GM12878 (cell line): ENCODE measurements around the gene EPB41L1. TPM values are rescaled to one million over a fixed set of nuclear protein-coding genes. Genes with fewer than 3 reads are reported as not detected.
"Not testable (repeated sequence)": the region's sequence is repeated elsewhere in the genome, so short reads cannot be mapped to it uniquely, and the experiment has no call there.

Experiments
- ATAC-seq: fragments of 200-7000 bp; cut with Tn5 transposase; 3 replicates; pipeline ENCODE4 v1.9.1; 2020; ENCODE audit warnings: mild to moderate bottlenecking, moderate library complexity
- BruUV-seq: library from RNA; stranded (reverse); fragments of 400-500 nt; replicated peaks from 2 replicates; lab custom pipeline; 2021; lab: Mats Ljungman, UMichigan
- CTCF ChIA-PET: fragments of 300-600 bp; sonication (Branson Sonifier 250); formaldehyde crosslinking; extraction: SDS; loops from one replicate; lab custom pipeline; 2021; ENCODE audit warnings: inconsistent platforms; lab: Yijun Ruan, JAX
- POLR2A ChIA-PET: fragments of 350-600 bp; formaldehyde crosslinking; extraction: SDS; loops from one replicate; lab custom pipeline; 2021; ENCODE audit warnings: inconsistent platforms; lab: Charles Lee
- RAD21 ChIA-PET: fragments of 300-600 bp; sonication (Branson Sonifier 250); formaldehyde crosslinking; loops from one replicate; lab custom pipeline; 2023; ENCODE audit warnings: antibody characterized with exemption; ENCODE audit not compliant: unreplicated experiment; lab: Charles Lee
- SMC1A ChIA-PET: fragments of 300-600 bp; sonication (Branson Sonifier 250); formaldehyde crosslinking; loops from one replicate; lab custom pipeline; 2023; ENCODE audit not compliant: unreplicated experiment, uncharacterized antibody; lab: Charles Lee
- DNase-seq: peaks from one replicate; pipeline ENCODE4 v3.0.0-alpha.2; 2011; ENCODE audit warnings: low read depth, low spot score
- FAIRE-seq: peaks from 3 replicates; lab custom pipeline; 2011; peaks lifted over from hg19 to GRCh38; lab: Jason Lieb, UNC
- H2AFZ ChIP-seq: 2 replicates; pipeline ENCODE4 v1.6.0; 2011; ENCODE audit warnings: low read depth, low read length, control low read depth; ENCODE audit not compliant: control insufficient read depth
- H3K27ac ChIP-seq: 2 replicates; pipeline ENCODE4 v1.5.1; 2011; ENCODE audit warnings: control low read depth; ENCODE audit not compliant: control insufficient read depth, insufficient read depth
- H3K27me3 ChIP-seq, 2 experiments: replicated peaks in 1 of 2; 2 replicates each; pipeline versions ENCODE4 v1.6.0 to v1.6.1; 2011; ENCODE audit warnings: low read length in 1 of 2; ENCODE audit not compliant: control insufficient read depth in 2 of 2, insufficient read depth in 2 of 2
- H3K36me3 ChIP-seq, 2 experiments: 2 replicates each; pipeline ENCODE4 v1.5.1; 2011; ENCODE audit warnings: low read length in 1 of 2; ENCODE audit not compliant: control insufficient read depth in 2 of 2, insufficient read depth in 2 of 2
- H3K4me1 ChIP-seq: 2 replicates; pipeline ENCODE4 v1.6.1; 2011; ENCODE audit warnings: mild to moderate bottlenecking, low read length, moderate library complexity, mixed read lengths; ENCODE audit not compliant: control insufficient read depth, insufficient read depth
- H3K4me2 ChIP-seq: 2 replicates; pipeline ENCODE4 v1.6.0; 2011; ENCODE audit warnings: control low read depth; ENCODE audit not compliant: control insufficient read depth, insufficient read depth
- H3K4me3 ChIP-seq: fragments of 200-600 bp; sonication (generic); 2 replicates; pipeline ENCODE4 v1.5.1; 2016
- H3K79me2 ChIP-seq: 2 replicates; pipeline ENCODE4 v1.6.0; 2011; ENCODE audit warnings: low read length; ENCODE audit not compliant: control insufficient read depth, insufficient read depth
- H3K9ac ChIP-seq: 2 replicates; pipeline ENCODE4 v1.8.0; 2011; ENCODE audit warnings: low read length, control low read depth, mixed read lengths; ENCODE audit not compliant: control insufficient read depth, insufficient read depth
- H3K9me3 ChIP-seq: replicated peaks from 3 replicates; pipeline ENCODE4 v1.5.1; 2011; ENCODE audit warnings: mild to moderate bottlenecking, low read length; ENCODE audit not compliant: control insufficient read depth, insufficient read depth
- H4K20me1 ChIP-seq: 2 replicates; pipeline ENCODE4 v1.6.0; 2011; ENCODE audit not compliant: control insufficient read depth, insufficient read depth
- IKZF1 ChIP-seq: fragments of 450-650 bp; conservative IDR thresholded peaks from 2 replicates; pipeline ENCODE4 v1.6.1; 2017; ENCODE audit warnings: antibody characterized with exemption, mild to moderate bottlenecking
- RUNX3 ChIP-seq: IDR thresholded peaks from 2 replicates; pipeline ENCODE4 v1.6.1; 2012; ENCODE audit warnings: low read length, inconsistent platforms
- SUZ12 ChIP-seq: fragments of 200-600 bp; sonication (generic); IDR thresholded peaks from one replicate; pipeline ENCODE4 v1.6.1; 2018; ENCODE audit warnings: antibody characterized with exemption, mild to moderate bottlenecking; ENCODE audit not compliant: unreplicated experiment
- ZBTB4 ChIP-seq: fragments of 450-650 bp; formaldehyde crosslinking; IDR thresholded peaks from 2 replicates; pipeline ENCODE4 v1.4.0; 2022; ENCODE audit warnings: mild to moderate bottlenecking, moderate library complexity
- WGBS: methylation state at CpG from one replicate; pipeline ENCODE4 v1.1.6; 2016; ENCODE audit warnings: low lambda C conversion rate; ENCODE audit not compliant: insufficient replicate concordance, insufficient coverage; ENCODE audit errors: missing lambda C conversion rate; 5-methylcytosine and 5-hydroxymethylcytosine counted together
- in situ Hi-C: fragments of 300-500 bp; cut with MboI; formaldehyde crosslinking; loops from 9 replicates; pipeline ENCODE4 v1.14.3; 2018; ENCODE audit warnings: mixed read lengths
- intact Hi-C: fragments of 100-400 bp; cut with micrococcal nuclease; formaldehyde crosslinking; loops from one replicate; pipeline ENCODE4 v1.14.2; 2022; ENCODE audit not compliant: unreplicated experiment
- polyA plus RNA-seq, 11 experiments: library from polyadenylated mRNA; depleted of rRNA in 4 of 11; unstranded in 6 of 11; stranded (reverse) in 5 of 11; fragments of >200 nt; fragmentation: Nextera tagmentation in 4 of 11; fragmentation: Illumina TruSeq in 1 of 11; extraction: Ambion mirVana in 4 of 11; extraction: Trizol in 1 of 11; gene quantifications; 1 replicate in 1 of 11; 2 replicates in 10 of 11; pipeline versions ENCODE4 v1.2.1 to v1.2.3, GENCODE V29; 2011 to 2016; ENCODE audit warnings: inconsistent platforms in 2 of 11, missing spikeins in 2 of 11, low read depth in 1 of 11
- total RNA-seq, 4 experiments: library from RNA; depleted of rRNA in 3 of 4; stranded (reverse); fragments of >200 nt in 3 of 4; fragmentation: Illumina TruSeq in 1 of 4; extraction: Trizol in 1 of 4; gene quantifications; 2 replicates each; pipeline versions ENCODE4 v1.2.1 to v1.2.3, GENCODE V29; 2013 to 2021

EPB41L1 gene
- total and polyA plus RNA-seq, 10 of the 15 experiments (the other 5 are each of a cell fraction or from before 2014, with no cell fraction given): 0.08 to 3.2 (median 0.31) TPM

- 25% methylated on average over 3 of the region's 3 CpGs for WGBS
- ChIA-PET RAD21 (interaction anchor here (0.7 to 10.7 kb wide), 2 partner anchors 82 to 139 kb away, joined by 4 to 325 read pairs; no protein-coding TSS in a partner anchor), POLR2A (no interaction called here), CTCF (interaction anchor here (4.2 to 22.3 kb wide), 2 partner anchors 66 to 142 kb away, joined by 15 to 717 read pairs; no protein-coding TSS in a partner anchor), SMC1A (interaction anchor here (0.7 to 14.0 kb wide), 3 partner anchors 141 to 1053 kb away, joined by 3 to 344 read pairs (median 3); no protein-coding TSS in a partner anchor)
- H4K20me1 ChIP-seq: no peaks in the 10 kb centered on the region
- H3K27me3 ChIP-seq: no peaks in the 10 kb centered on the region
- H3K4me2 ChIP-seq: no peak overlapping the region
- ATAC-seq: no peak
- no peak overlapping the region for H3K9ac ChIP-seq
- no peak for DNase-seq
- no peak overlapping the region for H2AFZ ChIP-seq
- in situ Hi-C loops (loop anchor here (5.0 kb wide), 1 partner anchor 139 kb away; no protein-coding TSS in a partner anchor), intact Hi-C loops (loop anchor here (5.0 kb wide), 1 partner anchor 84 kb away; no protein-coding TSS in a partner anchor)
- H3K4me1 ChIP-seq: no peaks in the 10 kb centered on the region
- no peak for TF ChIP-seq SUZ12
- 0 out of 2 replicates have a peak, but pooled peaks have one; percentile 21 for TF ChIP-seq RUNX3
- TF ChIP-seq ZBTB4 (CRISPR knock-in tag): no peak
- 0 out of 2 replicates have a peak, but pooled peaks have one; percentile 18 for TF ChIP-seq IKZF1
- H3K27ac ChIP-seq: no peak overlapping the region
- no peak for FAIRE-seq
- no peaks in the 10 kb centered on the region for H3K79me2 ChIP-seq
- no TSS peak for BruUV-seq
- no peaks in the 10 kb centered on the region for H3K9me3 ChIP-seq
- no peaks in the 10 kb centered on the region for H3K36me3 ChIP-seq
- no peak overlapping the region for H3K4me3 ChIP-seq
Observed at GRCh38 chr20:36135821-36136220, 18.7 kb upstream of the EPB41L1 start.

- in situ Hi-C loops (loop anchor here (5.0 kb wide), 1 partner anchor 140 kb away; no protein-coding TSS in a partner anchor), intact Hi-C loops (loop anchor here (5.0 kb wide), 1 partner anchor 85 kb away; no protein-coding TSS in a partner anchor)
- FAIRE-seq, H3K36me3 ChIP-seq, H3K27me3 ChIP-seq, BruUV-seq, H2AFZ ChIP-seq, H3K79me2 ChIP-seq, H3K4me3 ChIP-seq, DNase-seq, H3K9ac ChIP-seq, ATAC-seq, H3K27ac ChIP-seq, H3K9me3 ChIP-seq, H3K4me2 ChIP-seq, POLR2A ChIA-PET, H4K20me1 ChIP-seq, H3K4me1 ChIP-seq: not testable (repeated sequence)
- RAD21 ChIA-PET: interaction anchor here (1.5 to 10.7 kb wide), 5 partner anchors 9 to 147 kb away, joined by 4 to 325 read pairs (median 5); no protein-coding TSS in a partner anchor
- CTCF ChIA-PET: interaction anchor here (1.2 to 22.3 kb wide), 6 partner anchors 10 to 302 kb away, joined by 4 to 717 read pairs (median 18); partner anchors contain the start of gene SCAND1
- SMC1A ChIA-PET: interaction anchor here (1.4 to 14.0 kb wide), 5 partner anchors 26 to 184 kb away, joined by 3 to 344 read pairs (median 6); partner anchors contain the start of gene SCAND1
- 77% methylated on average over 11 of the region's 11 CpGs for WGBS
Observed at GRCh38 chr20:36137313-36137712, 17.2 kb upstream of the EPB41L1 start.
